Mammary microvascular endothelial cell (primary cell): ENCODE data around the gene XKR7. TPM values are rescaled to one million over a fixed set of nuclear protein-coding genes. Genes with fewer than 3 reads are reported as not detected.

Experiments
- total RNA-seq: library from RNA; depleted of rRNA; stranded (reverse); fragments of >200 nt; gene quantifications from 2 replicates; pipeline ENCODE4 v1.2.3, GENCODE V29; 2015

XKR7 gene
- not detected in 2 replicates for total RNA-seq

GRCh38 chr20:31967830-31968249, at the start of gene XKR7:
TSS of gene XKR7 (plus strand) at chr20:31968151. CDS start at chr20:31968176, 25 bp downstream.

GRCh38 chr20:31951530-31952453, 16.2 kb upstream of the XKR7 start, which contains the start of gene PDRG1:
TSS of gene PDRG1 (minus strand) at chr20:31952046. CDS start at chr20:31951961, 85 bp downstream.

GRCh38 chr20:32010101-32010500, 42.1 kb downstream of the XKR7 start, which contains the start of gene CCM2L:
TSS of gene CCM2L (plus strand) at chr20:32010438. CDS start at chr20:32010455, 17 bp downstream.

GRCh38 chr20:32052090-32052777, 84.3 kb downstream of the XKR7 start, which contains the start of gene HCK:
TSS of gene HCK (plus strand) at chr20:32052242.

Other genes starting within 250 kb of the XKR7 start
- 213 and 225 TPM in 2 replicates for gene BCL2L1, start 245.3 kb upstream of the XKR7 start, total RNA-seq
- gene TPX2, start 228.9 kb upstream of the XKR7 start, total RNA-seq, result 106 and 111 TPM in 2 replicates
- gene MYLK2, start 148.8 kb upstream of the XKR7 start, total RNA-seq, result 1.4 and 2.7 TPM in 2 replicates
- not detected in 2 replicates for gene FOXS1, start 122.5 kb upstream of the XKR7 start, total RNA-seq
- 0.44 TPM in 1 of 2 replicates, not detected in the other for gene DUSP15, start 97.6 kb upstream of the XKR7 start, total RNA-seq
- not detected in 2 replicates for gene TTLL9, start 97.5 kb upstream of the XKR7 start, total RNA-seq
- gene PDRG1, start 16.1 kb upstream of the XKR7 start, total RNA-seq, result 10.6 and 11.4 TPM in 2 replicates
- 12.3 and 13.9 TPM in 2 replicates for gene CCM2L, start 42.3 kb downstream of the XKR7 start, total RNA-seq
- not detected in 2 replicates for gene HCK, start 84.1 kb downstream of the XKR7 start, total RNA-seq
- gene TM9SF4, start 141.6 kb downstream of the XKR7 start, total RNA-seq, result 29.7 and 31.0 TPM in 2 replicates
- gene PLAGL2, start 239.6 kb downstream of the XKR7 start, total RNA-seq, result 3.5 and 4.1 TPM in 2 replicates
- 36.3 and 36.8 TPM in 2 replicates for gene POFUT1, start 239.7 kb downstream of the XKR7 start, total RNA-seq